ENCODE results near the gene PTP4A2. TPM values are rescaled to one million over a fixed set of nuclear protein-coding genes. Genes with fewer than 3 reads are reported as not detected.
"Not testable (repeated sequence)": the region's sequence is repeated elsewhere in the genome, so short reads cannot be mapped to it uniquely, and the experiment has no call there.

Gene PTP4A2
- total and polyA plus RNA-seq, 2 of the 13 experiments (the other 11 are each of a cell fraction or from before 2014, with no cell fraction given), result 173 to 225 TPM

DNA sequence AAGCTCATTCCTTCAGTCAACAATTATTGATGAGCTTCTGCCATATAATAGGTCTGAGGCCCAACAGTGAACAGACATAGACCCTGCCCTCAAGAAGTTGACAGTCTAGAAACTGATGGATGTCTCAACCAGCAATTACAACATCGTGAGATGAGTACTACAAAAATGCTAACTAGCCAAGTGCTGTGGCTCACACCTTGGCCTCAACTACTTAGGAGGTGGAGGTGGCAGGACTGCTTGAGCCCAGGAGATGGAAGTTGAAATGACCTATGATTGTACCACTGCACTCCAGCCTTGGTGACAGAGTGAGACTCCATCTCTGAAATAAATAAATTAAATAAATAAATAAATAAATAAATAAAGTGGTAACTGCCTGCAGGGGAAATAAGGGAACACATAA is 11.7 kb upstream of the PTP4A2 start:
- no peaks in the 10 kb centered on the region for H4K20me1 ChIP-seq (ENCODE audit: insufficient read depth, low read length)
- no peaks in the 10 kb centered on the region for H3K9me3 ChIP-seq (ENCODE audit: low read length)
- CTCF ChIA-PET (ENCODE audit: low intra/inter-chr PET ratio, low total read pairs), result no interaction called here
- no peak overlapping the region for H3K4me3 ChIP-seq (replicated peaks in 1 of 3; ENCODE audit: insufficient read depth in 1 of 3, low read depth in 2 of 3, low read length in 3 of 3)
- ATAC-seq (no peak), DNase-seq (ENCODE audit: low spot score) (no peak), FAIRE-seq (no peak)
- no peaks in the 10 kb centered on the region for H3K36me3 ChIP-seq (replicated peaks in 1 of 2; ENCODE audit: control insufficient read depth in 1 of 2, insufficient read depth in 2 of 2, low read length in 2 of 2)
- POLR2A ChIA-PET, result interaction anchor here (0.6 kb wide), 1 partner anchor 244 kb away, joined by 3 read pairs; no protein-coding TSS in a partner anchor
- no peaks in the 10 kb centered on the region for H3K27me3 ChIP-seq (ENCODE audit: control insufficient read depth in 1 of 2, insufficient read depth in 2 of 2, low read length in 2 of 2)
- WGBS (ENCODE audit: low lambda C conversion rate), result 0% methylated on average over 1 of the region's 1 CpG
- H3K4me1 ChIP-seq (ENCODE audit: insufficient read depth, low read length), result peaks cover 15% of the 10 kb centered on the region
- no peak overlapping the region for H2AFZ ChIP-seq (ENCODE audit: low read length)
- BruUV-seq (replicated peaks), result no TSS peak
- no peaks in the 10 kb centered on the region for H3K79me2 ChIP-seq (ENCODE audit: insufficient read depth, low read length)
- H3K27ac ChIP-seq (ENCODE audit: extremely low read length, insufficient read depth, low read length), result no peak overlapping the region
- TF ChIP-seq FOXK1 (CRISPR knock-in tag; IDR thresholded peaks at IDR 0.05; ENCODE audit: borderline replicate concordance, low read depth), result no peak
- no peak for TF ChIP-seq ZNF740 (CRISPR knock-in tag; IDR thresholded peaks at IDR 0.05)
- TF ChIP-seq, protein P1, sequence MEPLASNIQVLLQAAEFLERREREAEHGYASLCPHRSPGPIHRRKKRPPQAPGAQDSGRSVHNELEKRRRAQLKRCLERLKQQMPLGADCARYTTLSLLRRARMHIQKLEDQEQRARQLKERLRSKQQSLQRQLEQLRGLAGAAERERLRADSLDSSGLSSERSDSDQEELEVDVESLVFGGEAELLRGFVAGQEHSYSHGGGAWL (CRISPR knock-in tag; IDR thresholded peaks at IDR 0.05), result no peak
- no peak for TF ChIP-seq SP140L (CRISPR knock-in tag; IDR thresholded peaks at IDR 0.05; ENCODE audit: borderline replicate concordance)
- TF ChIP-seq CREB1 (IDR thresholded peaks at IDR 0.05), result no peak
- TF ChIP-seq CREB1 (CRISPR knock-in tag; IDR thresholded peaks at IDR 0.05), result no peak
- no peak for TF ChIP-seq ZNF644 (CRISPR knock-in tag; IDR thresholded peaks at IDR 0.05; ENCODE audit: low read depth)
- TF ChIP-seq ZNF709 (CRISPR knock-in tag; IDR thresholded peaks at IDR 0.05), result no peak
- TF ChIP-seq GFI1 (CRISPR knock-in tag; IDR thresholded peaks at IDR 0.05; ENCODE audit: borderline replicate concordance), result no peak
- TF ChIP-seq IRF2 (CRISPR knock-in tag; IDR thresholded peaks at IDR 0.05), result no peak
- TF ChIP-seq ZNF660 (CRISPR knock-in tag; IDR thresholded peaks at IDR 0.05; ENCODE audit: borderline replicate concordance, low read depth), result no peak
- TF ChIP-seq SIN3B (IDR thresholded peaks at IDR 0.05; ENCODE audit: low read length), result no peak
- TF ChIP-seq PHF20 (CRISPR knock-in tag; IDR thresholded peaks at IDR 0.05), result no peak
- TF ChIP-seq AKAP8 (CRISPR knock-in tag; IDR thresholded peaks at IDR 0.05), result no peak
- TF ChIP-seq, protein P2, sequence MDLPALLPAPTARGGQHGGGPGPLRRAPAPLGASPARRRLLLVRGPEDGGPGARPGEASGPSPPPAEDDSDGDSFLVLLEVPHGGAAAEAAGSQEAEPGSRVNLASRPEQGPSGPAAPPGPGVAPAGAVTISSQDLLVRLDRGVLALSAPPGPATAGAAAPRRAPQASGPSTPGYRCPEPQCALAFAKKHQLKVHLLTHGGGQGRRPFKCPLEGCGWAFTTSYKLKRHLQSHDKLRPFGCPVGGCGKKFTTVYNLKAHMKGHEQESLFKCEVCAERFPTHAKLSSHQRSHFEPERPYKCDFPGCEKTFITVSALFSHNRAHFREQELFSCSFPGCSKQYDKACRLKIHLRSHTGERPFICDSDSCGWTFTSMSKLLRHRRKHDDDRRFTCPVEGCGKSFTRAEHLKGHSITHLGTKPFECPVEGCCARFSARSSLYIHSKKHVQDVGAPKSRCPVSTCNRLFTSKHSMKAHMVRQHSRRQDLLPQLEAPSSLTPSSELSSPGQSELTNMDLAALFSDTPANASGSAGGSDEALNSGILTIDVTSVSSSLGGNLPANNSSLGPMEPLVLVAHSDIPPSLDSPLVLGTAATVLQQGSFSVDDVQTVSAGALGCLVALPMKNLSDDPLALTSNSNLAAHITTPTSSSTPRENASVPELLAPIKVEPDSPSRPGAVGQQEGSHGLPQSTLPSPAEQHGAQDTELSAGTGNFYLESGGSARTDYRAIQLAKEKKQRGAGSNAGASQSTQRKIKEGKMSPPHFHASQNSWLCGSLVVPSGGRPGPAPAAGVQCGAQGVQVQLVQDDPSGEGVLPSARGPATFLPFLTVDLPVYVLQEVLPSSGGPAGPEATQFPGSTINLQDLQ (CRISPR knock-in tag; IDR thresholded peaks at IDR 0.05), result no peak
- TF ChIP-seq RARG (CRISPR knock-in tag; IDR thresholded peaks at IDR 0.05; ENCODE audit: low read depth), result no peak
- TF ChIP-seq PHF8 (CRISPR knock-in tag; IDR thresholded peaks at IDR 0.05), result no peak
- no peak for TF ChIP-seq RAD21 (CRISPR knock-in tag; IDR thresholded peaks at IDR 0.05)
- intact Hi-C loops (cut with micrococcal nuclease; ENCODE audit: unreplicated experiment) (no loop called here), in situ Hi-C loops (cut with HindIII; ENCODE audit: extremely low pct_ligation_motif_present, low pct_unique_long_range_greater_than_20kb) (no loop called here)
- H3K4me2 ChIP-seq (ENCODE audit: low read depth, low read length), result no peak overlapping the region
- H3K9ac ChIP-seq (ENCODE audit: insufficient read depth, low read depth, low read length), result no peak overlapping the region

GRCh38 chr1:31945677-31946076 is 7.5 kb upstream of the PTP4A2 start:
- CTCF ChIA-PET (ENCODE audit: low intra/inter-chr PET ratio, low total read pairs); H3K4me2 ChIP-seq (ENCODE audit: low read depth, low read length); BruUV-seq (replicated peaks); H4K20me1 ChIP-seq (ENCODE audit: insufficient read depth, low read length); intact Hi-C loops (cut with micrococcal nuclease; ENCODE audit: unreplicated experiment); H2AFZ ChIP-seq (ENCODE audit: low read length); ATAC-seq; H3K79me2 ChIP-seq (ENCODE audit: insufficient read depth, low read length); H3K9ac ChIP-seq (ENCODE audit: insufficient read depth, low read depth, low read length); DNase-seq (ENCODE audit: low spot score); H3K27ac ChIP-seq (ENCODE audit: extremely low read length, insufficient read depth, low read length); H3K4me3 ChIP-seq (replicated peaks in 1 of 3; ENCODE audit: insufficient read depth in 1 of 3, low read depth in 2 of 3, low read length in 3 of 3); in situ Hi-C loops (cut with HindIII; ENCODE audit: extremely low pct_ligation_motif_present, low pct_unique_long_range_greater_than_20kb); H3K27me3 ChIP-seq (ENCODE audit: control insufficient read depth in 1 of 2, insufficient read depth in 2 of 2, low read length in 2 of 2); H3K9me3 ChIP-seq (ENCODE audit: low read length); H3K36me3 ChIP-seq (replicated peaks in 1 of 2; ENCODE audit: control insufficient read depth in 1 of 2, insufficient read depth in 2 of 2, low read length in 2 of 2); FAIRE-seq: not testable (repeated sequence)
- H3K4me1 ChIP-seq (ENCODE audit: insufficient read depth, low read length), result peaks cover 18% of the 10 kb centered on the region
- POLR2A ChIA-PET, result interaction anchor here (0.9 kb wide), 1 partner anchor 9 kb away, joined by 3 read pairs; no protein-coding TSS in a partner anchor
- 90% methylated on average over 10 of the region's 10 CpGs for WGBS (ENCODE audit: low lambda C conversion rate)

Data from HepG2 (cell line).